ENCODE results near the gene BNIP3. TPM values are rescaled to one million over a fixed set of nuclear protein-coding genes. Genes with fewer than 3 reads are reported as not detected.
A peak's percentile ranks its signal among the peaks of the same experiment; 100 is the strongest.

The BNIP3 gene
- total and polyA plus RNA-seq, 3 donors from 2014 or later, result 36.7 to 93.4 (median 61.5) TPM

GRCh38 chr10:131980321-131980720 lies 1.4 kb downstream of the BNIP3 start:
- intact Hi-C loops (cut with DNase I; ENCODE audit: low total_unique reads), result no loop called here
- H3K27ac ChIP-seq, result peak overlapping the region; percentile 1 to 18
- 56 to 66% methylated on average over 8 of the region's 8 CpGs for WGBS, 2 donors

GRCh38 chr10:131979821-131980270 lies 1.9 kb downstream of the BNIP3 start:
- no peak for TF ChIP-seq POLR2A (IDR thresholded peaks at IDR 0.05)
- peak overlapping the region; percentile 1 to 18 for H3K27ac ChIP-seq
- no peaks in the 10 kb centered on the region for H3K9me3 ChIP-seq
- WGBS, 2 donors, result 5 to 19% methylated on average over 24 to 30 of the region's 30 CpGs
- H3K27me3 ChIP-seq, result no peaks in the 10 kb centered on the region
- no peaks in the 10 kb centered on the region for H3K36me3 ChIP-seq (ENCODE audit: low read depth, missing control alignments)
- peak; percentile 59 for DNase-seq
- peaks cover 14% of the 10 kb centered on the region for H3K4me1 ChIP-seq
- intact Hi-C loops (cut with DNase I; ENCODE audit: low total_unique reads), result no loop called here
- peak overlapping the region; percentile 2 to 99 for H3K4me3 ChIP-seq

More at GRCh38 chr10:131980321-131980720, 1.4 kb downstream of the BNIP3 start:
- Histone ChIP-seq H3K27me3 (no peaks in the 10 kb centered on the region), H3K4me1 (peaks cover 14% of the 10 kb centered on the region), H3K36me3 (ENCODE audit: low read depth, missing control alignments) (no peaks in the 10 kb centered on the region), H3K9me3 (no peaks in the 10 kb centered on the region), H3K4me3 (peak overlapping the region; percentile 90 to 99)
- TF ChIP-seq POLR2A (IDR thresholded peaks at IDR 0.05) (no peak), CTCF (IDR thresholded peaks at IDR 0.05) (no peak)
- no peak for DNase-seq

GRCh38 chr10:131979336-131979735 lies 2.4 kb downstream of the BNIP3 start:
- DNase-seq, result no peak
- Histone ChIP-seq H3K27ac (no peak overlapping the region), H3K4me1 (peaks cover 14% of the 10 kb centered on the region), H3K9me3 (no peaks in the 10 kb centered on the region), H3K36me3 (ENCODE audit: low read depth, missing control alignments) (no peaks in the 10 kb centered on the region), H3K4me3 (peak overlapping the region in 1 of 2 donors; percentile 99), H3K27me3 (no peaks in the 10 kb centered on the region)
- 37 to 45% methylated on average over 7 of the region's 7 CpGs for WGBS, 2 donors
- intact Hi-C loops (cut with DNase I; ENCODE audit: low total_unique reads), result no loop called here
- TF ChIP-seq CTCF (IDR thresholded peaks at IDR 0.05) (no peak), POLR2A (IDR thresholded peaks at IDR 0.05) (no peak)

- Histone ChIP-seq H3K27me3 (no peaks in the 10 kb centered on the region), H3K27ac (no peak overlapping the region), H3K36me3 (ENCODE audit: low read depth, missing control alignments) (no peaks in the 10 kb centered on the region), H3K4me3 (no peak overlapping the region), H3K9me3 (no peaks in the 10 kb centered on the region), H3K4me1 (peaks cover 14% of the 10 kb centered on the region)
- WGBS, 2 donors, result 60 to 62% methylated on average over 6 of the region's 6 CpGs
- TF ChIP-seq POLR2A (IDR thresholded peaks at IDR 0.05) (no peak), CTCF (IDR thresholded peaks at IDR 0.05) (no peak)
- DNase-seq, result no peak
- intact Hi-C loops (cut with DNase I; ENCODE audit: low total_unique reads), result no loop called here
These were observed 2.9 kb downstream of the BNIP3 start for GRCh38 chr10:131978851-131979250.

GRCh38 chr10:131978366-131978765 lies 3.4 kb downstream of the BNIP3 start:
- no peaks in the 10 kb centered on the region for H3K27me3 ChIP-seq
- no peak overlapping the region for H3K27ac ChIP-seq
- intact Hi-C loops (cut with DNase I; ENCODE audit: low total_unique reads), result no loop called here
- DNase-seq, result no peak
- no peaks in the 10 kb centered on the region for H3K9me3 ChIP-seq
- H3K36me3 ChIP-seq (ENCODE audit: low read depth, missing control alignments), result no peaks in the 10 kb centered on the region
- H3K4me1 ChIP-seq, result peaks cover 15% of the 10 kb centered on the region
- 59 to 77% methylated on average over 3 of the region's 3 CpGs for WGBS, 2 donors
- TF ChIP-seq CTCF (IDR thresholded peaks at IDR 0.05), result no peak
- no peak for TF ChIP-seq POLR2A (IDR thresholded peaks at IDR 0.05)
- no peak overlapping the region for H3K4me3 ChIP-seq

Data from testis (tissue), 3 donors.